Cerebellar cortex (tissue), 1 donor: ENCODE measurements around the gene LGALS3.

ENCODE experiments used
- DNase-seq: peaks from one replicate; pipeline ENCODE4 v3.0.0-alpha.2; 2015; ENCODE audit warnings: low spot score

LGALS3 gene

GRCh38 chr14:55131370-55132137, 2.5 kb downstream of the LGALS3 start:
- peak; percentile 30 for DNase-seq

- DNase-seq, result peak; percentile 66
These were observed 4.4 kb downstream of the LGALS3 start for GRCh38 chr14:55133416-55133815.

DNA sequence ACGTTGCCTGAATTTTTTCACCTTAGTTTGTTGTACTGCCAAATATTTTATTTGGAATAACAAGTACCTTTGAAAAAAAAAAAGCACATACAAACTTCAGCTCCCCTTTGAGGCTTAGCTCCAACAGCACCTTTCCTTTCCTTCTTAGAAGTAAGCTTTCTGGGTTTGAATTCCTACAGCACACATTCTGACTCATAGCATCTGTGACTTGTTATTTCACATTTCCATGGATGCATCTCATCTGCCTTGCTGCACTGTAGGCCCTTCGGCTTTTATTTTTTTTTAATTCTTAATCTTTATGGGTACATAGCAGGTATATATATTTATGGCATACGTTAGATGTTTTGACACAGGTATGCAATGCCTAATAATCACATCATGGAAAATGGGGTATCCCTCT, 7.2 kb downstream of the LGALS3 start:
- DNase-seq, result no peak

DNA sequence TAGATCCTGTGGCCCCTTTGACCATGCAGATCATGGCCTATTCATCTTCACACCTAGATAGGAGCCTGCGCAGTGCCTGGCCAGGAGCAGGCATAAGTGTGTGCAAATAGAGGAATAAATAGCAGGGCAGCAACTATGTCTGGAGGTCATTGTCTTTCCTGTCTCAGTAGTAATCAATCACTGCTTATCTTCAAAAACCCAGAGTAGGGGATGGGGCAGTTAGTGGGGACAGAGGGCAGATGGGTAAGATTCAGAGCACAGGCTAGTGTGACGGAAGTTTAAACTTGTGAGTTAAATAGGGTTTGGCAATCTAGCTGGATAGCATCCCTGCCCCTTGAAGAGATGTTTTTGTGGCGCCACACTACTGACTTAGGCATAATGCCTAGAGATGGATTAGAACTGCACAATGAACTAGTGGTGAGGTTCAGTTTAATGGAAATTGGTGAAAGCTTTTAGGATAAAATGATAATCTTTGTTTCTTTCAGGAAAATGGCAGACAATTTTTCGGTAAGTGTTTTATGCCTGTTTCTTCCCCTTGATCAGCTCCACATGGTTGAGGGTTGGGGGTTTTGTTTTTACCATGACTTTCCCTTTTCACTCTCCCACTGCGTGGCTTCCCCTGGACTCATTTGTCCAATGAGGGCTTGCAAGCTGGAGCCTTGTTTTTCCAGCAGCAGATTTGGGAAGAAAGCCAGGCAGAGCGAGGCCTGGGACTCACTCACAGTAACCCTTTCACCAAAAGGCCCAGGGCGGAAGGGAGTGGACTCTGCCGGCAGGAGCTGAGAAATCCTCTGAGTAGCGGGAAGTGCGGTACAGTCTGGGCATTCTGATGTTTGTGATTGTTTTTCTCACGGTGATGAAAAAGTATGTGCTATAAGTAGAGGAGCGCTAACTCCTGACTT, 8.1 kb downstream of the LGALS3 start:
- DNase-seq, result peak; percentile 22

DNA sequence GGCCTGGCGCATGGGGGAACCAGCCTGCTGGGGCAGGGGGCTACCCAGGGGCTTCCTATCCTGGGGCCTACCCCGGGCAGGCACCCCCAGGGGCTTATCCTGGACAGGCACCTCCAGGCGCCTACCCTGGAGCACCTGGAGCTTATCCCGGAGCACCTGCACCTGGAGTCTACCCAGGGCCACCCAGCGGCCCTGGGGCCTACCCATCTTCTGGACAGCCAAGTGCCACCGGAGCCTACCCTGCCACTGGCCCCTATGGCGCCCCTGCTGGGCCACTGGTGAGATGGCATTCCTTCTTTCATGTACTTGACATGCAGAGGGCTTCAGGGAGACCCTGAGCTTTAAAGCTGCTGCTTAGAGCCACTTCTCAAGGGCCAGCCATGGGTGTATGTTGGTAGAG, 9.0 kb downstream of the LGALS3 start:
- DNase-seq, result no peak

DNA sequence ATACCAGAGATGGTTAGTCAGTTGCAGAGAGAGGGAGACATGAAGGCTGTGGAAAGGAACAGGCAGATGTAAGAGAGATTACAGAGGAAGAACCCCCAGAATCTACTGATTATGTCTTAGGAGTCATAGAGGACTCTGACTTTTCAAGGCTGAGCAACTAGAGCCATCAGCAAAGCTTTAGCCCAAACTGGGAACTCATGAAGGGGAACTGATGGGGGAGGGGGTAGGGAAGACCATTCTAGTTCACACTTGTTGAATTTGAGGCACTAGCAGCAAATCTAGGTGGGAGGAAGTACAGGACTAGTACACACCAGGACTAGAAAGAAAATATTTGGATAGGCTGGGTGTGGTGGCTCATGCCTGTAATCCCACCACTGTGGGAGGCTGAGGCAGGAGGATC, 10.1 kb downstream of the LGALS3 start:
- DNase-seq, result no peak

GRCh38 chr14:55139696-55140509, 10.9 kb downstream of the LGALS3 start:
- DNase-seq, result no peak

DNA sequence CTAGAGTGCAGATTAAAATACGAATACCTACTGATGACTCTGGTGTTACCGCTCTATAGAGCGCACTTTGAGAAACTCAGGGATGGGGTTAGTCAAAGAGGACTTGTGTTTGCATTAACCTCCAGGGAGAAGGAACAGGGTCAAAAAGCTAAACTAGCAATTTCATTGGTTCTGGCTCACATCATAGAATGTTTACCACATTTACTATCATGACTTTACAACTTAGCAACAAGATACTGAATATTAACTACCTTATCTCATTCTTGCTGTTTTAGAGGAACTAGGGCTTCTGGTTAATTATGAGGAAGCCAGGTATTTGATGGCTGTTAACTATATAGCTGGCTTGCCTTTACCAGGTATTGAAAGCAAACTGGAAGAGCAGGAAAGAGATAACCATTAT, 12.8 kb downstream of the LGALS3 start:
- DNase-seq, result no peak

GRCh38 chr14:55142466-55142865, 13.4 kb downstream of the LGALS3 start:
- no peak for DNase-seq

DNA sequence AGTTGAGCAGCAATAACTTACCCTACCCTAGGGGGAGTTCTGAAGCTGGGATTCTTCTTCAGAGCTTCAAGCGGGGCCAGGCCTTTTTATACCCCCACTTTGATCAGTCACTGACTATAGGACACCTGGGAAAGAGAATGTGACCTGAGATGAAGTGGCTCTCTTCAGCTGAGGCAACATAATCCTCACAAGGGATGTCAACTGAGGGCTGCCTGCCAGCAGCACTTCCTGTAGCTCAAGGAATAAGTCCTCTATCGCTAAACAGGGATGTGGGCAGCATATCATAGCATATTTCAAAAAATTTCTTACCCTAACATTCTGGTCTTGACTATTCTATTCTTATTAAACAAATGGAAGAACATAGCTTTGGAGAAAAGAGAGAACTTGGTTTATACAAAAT, 17.4 kb downstream of the LGALS3 start:
- DNase-seq, result no peak

DNA sequence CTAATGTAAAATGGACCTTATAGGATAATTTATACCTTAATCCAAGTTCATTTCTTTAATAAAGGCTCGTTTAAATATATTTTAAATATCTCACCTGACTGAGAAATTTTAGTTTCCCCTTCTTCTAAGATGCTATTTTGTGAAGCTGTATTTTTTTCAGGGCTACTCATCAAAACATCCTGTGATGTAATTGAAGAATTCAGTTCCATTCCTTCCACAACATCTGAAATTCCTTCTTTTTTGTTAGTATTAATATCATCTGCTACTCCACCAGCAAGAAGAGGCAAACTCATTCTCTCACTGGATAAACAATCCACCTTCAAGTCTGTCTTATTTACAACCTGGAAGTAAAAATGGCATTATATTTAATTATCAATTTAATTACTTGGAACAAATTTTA, 22.5 kb downstream of the LGALS3 start:
- no peak for DNase-seq

DNA sequence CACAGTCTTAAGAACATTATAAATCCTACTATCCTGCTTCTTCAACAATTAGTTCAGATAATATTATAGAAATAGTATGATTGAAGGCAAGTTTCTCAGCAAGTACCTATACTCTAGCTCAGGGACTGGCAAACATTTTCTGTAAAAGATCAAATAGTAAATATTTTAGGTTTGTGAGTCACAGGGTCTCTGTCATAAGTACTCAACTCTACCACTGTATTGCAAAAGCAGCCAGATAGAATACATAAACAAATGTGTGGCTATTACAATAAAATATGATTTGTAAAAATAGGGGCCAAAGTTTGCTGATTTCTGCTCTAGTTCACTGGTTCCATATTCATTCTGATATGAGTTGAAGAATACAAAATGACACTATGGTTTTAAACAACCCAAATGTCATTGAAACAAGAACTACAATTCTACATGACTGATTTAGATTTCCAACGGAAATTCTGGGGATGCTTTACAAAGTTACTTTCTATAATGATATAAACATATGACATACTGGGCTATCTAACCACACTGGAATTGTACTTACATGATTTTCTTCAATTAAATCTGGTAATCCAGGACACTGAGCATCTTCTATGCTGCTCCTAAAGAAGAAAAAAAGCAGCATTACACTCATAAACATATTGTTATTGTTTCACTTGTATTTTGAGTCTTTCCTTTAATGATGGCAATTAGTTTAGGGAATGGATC, 23.2 kb downstream of the LGALS3 start:
- DNase-seq, result no peak

- peak; percentile 56 for DNase-seq
These were observed 24.9 kb downstream of the LGALS3 start for GRCh38 chr14:55153951-55154350.

DNA sequence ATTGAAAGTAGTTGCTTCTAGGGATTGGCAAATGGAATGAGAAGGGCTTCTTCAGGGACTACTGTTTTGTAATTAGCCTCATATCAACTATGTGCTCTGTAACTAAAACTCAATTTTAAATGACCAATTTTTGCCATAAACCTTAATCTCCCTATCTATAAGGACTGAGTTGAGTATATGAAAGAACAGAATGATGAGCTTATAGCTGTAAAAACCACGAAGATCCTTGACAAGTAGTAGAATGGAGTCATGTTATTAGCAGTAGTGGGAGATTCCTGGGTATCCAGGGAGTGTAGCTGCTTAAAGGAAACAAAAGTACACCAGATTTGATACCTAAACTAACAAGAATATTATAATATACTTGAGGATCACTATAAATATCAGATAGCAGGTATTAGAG, 28.0 kb downstream of the LGALS3 start:
- DNase-seq, result no peak

- DNase-seq, result no peak
These were observed 29.4 kb downstream of the LGALS3 start for GRCh38 chr14:55158412-55158811.

GRCh38 chr14:55160989-55161388, 31.9 kb downstream of the LGALS3 start:
- DNase-seq, result peak; percentile 48

GRCh38 chr14:55170526-55170925, 41.5 kb downstream of the LGALS3 start:
- DNase-seq, result no peak

DNA sequence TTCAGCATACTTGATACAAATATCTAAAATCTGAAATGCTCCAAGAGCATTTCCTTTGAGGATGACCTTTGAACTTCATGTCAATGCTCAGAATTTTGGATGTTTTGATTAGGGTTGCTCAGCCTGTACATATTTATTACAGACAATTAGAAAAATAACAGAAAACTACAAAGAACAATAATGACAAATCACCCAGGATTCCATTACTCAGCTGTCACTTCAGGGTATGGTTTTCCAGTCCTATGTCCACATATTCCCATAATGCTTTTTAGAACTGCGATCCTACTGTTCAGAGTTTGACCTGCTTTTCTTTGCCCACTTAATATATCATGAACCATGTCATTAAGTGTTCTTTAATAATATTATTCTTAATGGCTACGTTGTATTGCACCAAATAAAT, 51.0 kb downstream of the LGALS3 start:
- no peak for DNase-seq

GRCh38 chr14:55180434-55180833, 51.4 kb downstream of the LGALS3 start:
- DNase-seq, result no peak

DNA sequence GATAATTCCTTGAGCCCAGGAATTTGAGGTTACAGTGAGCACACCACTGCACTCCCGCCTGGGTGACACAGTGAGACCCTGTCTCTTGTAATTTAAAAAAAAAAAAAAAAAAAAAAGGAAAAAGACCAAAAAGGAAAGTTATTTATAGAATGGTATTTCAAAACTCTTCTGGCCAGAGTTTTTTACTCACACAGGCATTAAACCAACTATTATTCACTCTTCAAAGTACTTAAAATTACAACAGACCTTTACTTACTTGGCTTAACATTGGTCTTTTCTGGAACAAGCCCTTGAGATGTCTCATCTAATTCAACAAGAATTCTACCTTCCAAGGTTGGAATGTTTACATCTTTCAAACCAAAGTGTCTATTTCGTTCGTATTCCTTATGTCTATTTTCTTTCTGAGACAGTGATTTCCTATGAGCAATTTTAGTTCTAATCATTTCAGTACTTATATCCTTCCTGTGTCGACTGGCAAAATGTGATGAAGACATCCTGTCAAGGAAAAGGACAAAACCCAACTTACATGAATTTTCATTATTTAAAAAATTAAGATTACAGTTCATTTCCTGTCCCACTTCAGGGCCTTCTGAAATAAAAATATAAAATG, 59.7 kb downstream of the LGALS3 start:
- no peak for DNase-seq

DNA sequence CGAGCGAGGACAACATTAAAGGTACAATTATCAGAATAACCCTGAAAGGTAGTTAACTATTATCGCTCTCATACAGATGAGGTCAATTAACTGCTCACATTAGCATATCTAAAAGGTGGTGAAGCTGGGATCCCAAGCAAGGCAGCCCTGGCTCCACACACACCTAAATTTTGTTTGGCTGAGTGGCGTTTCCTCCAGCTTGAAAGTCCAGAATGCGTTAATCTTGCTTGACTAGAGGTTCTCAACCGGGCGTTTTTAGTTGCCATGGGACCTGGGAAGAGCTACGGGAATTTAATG, 61.8 kb downstream of the LGALS3 start:
- no peak for DNase-seq
